Measurements from ENCODE around the gene EXOC4.

DNA sequence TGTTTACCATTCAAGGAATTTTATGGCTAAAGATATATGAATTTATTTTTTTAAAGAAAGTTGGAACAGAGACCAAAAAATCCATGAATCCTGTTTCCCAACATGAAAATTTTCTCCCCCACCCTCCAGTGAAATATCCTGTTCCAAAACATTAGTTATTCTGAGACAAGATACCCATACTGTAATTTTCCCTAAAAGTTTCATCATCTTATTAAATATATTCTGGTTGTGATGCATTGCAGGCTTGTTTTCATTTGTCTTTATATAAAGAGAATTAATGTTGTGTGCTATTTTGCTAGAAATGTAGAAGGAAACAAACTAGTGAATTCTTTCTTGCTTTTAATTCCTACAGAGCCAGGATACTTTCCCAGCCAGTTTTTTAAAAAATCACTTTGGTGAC lies 106.6 kb downstream of the EXOC4 start:
- no peak for TF ChIP-seq ZNF561 (tag by site-specific recombination; IDR thresholded peaks at IDR 0.05; ENCODE audit: borderline replicate concordance)
- no peak for TF ChIP-seq SCRT1 (tag by site-specific recombination; IDR thresholded peaks at IDR 0.05; ENCODE audit: borderline replicate concordance)
- TF ChIP-seq, protein P1, sequence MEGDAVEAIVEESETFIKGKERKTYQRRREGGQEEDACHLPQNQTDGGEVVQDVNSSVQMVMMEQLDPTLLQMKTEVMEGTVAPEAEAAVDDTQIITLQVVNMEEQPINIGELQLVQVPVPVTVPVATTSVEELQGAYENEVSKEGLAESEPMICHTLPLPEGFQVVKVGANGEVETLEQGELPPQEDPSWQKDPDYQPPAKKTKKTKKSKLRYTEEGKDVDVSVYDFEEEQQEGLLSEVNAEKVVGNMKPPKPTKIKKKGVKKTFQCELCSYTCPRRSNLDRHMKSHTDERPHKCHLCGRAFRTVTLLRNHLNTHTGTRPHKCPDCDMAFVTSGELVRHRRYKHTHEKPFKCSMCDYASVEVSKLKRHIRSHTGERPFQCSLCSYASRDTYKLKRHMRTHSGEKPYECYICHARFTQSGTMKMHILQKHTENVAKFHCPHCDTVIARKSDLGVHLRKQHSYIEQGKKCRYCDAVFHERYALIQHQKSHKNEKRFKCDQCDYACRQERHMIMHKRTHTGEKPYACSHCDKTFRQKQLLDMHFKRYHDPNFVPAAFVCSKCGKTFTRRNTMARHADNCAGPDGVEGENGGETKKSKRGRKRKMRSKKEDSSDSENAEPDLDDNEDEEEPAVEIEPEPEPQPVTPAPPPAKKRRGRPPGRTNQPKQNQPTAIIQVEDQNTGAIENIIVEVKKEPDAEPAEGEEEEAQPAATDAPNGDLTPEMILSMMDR (tag by site-specific recombination; IDR thresholded peaks at IDR 0.05) = no peak
- TF ChIP-seq, protein P2, sequence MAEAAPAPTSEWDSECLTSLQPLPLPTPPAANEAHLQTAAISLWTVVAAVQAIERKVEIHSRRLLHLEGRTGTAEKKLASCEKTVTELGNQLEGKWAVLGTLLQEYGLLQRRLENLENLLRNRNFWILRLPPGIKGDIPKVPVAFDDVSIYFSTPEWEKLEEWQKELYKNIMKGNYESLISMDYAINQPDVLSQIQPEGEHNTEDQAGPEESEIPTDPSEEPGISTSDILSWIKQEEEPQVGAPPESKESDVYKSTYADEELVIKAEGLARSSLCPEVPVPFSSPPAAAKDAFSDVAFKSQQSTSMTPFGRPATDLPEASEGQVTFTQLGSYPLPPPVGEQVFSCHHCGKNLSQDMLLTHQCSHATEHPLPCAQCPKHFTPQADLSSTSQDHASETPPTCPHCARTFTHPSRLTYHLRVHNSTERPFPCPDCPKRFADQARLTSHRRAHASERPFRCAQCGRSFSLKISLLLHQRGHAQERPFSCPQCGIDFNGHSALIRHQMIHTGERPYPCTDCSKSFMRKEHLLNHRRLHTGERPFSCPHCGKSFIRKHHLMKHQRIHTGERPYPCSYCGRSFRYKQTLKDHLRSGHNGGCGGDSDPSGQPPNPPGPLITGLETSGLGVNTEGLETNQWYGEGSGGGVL (tag by site-specific recombination; IDR thresholded peaks at IDR 0.05) = no peak
- no peak for TF ChIP-seq TCF7L2 (IDR thresholded peaks at IDR 0.05; ENCODE audit: borderline replicate concordance, low read depth, low read length)
- TF ChIP-seq ZNF121 (tag by site-specific recombination; IDR thresholded peaks at IDR 0.05) = no peak
- TF ChIP-seq ZBTB7A (tag by site-specific recombination; IDR thresholded peaks at IDR 0.05; ENCODE audit: low read depth) = no peak
- no peak for TF ChIP-seq ZIC2 (tag by site-specific recombination; IDR thresholded peaks at IDR 0.05)
- no peak for TF ChIP-seq ZBTB8A (tag by site-specific recombination; IDR thresholded peaks at IDR 0.05)
- no peak for TF ChIP-seq SALL2 (tag by site-specific recombination; IDR thresholded peaks at IDR 0.05; ENCODE audit: borderline replicate concordance)
